CD4-positive, alpha-beta T cell treated with Interleukin-4 for 4 hours (primary cell): ENCODE measurements around the gene SLC6A3.
"Not testable (repeated sequence)": the region's sequence is repeated elsewhere in the genome, so short reads cannot be mapped to it uniquely, and the experiment has no call there.

Source experiments
- DNase-seq: peaks from one replicate; pipeline ENCODE4 v3.0.0-alpha.2; 2020

SLC6A3 gene

DNA sequence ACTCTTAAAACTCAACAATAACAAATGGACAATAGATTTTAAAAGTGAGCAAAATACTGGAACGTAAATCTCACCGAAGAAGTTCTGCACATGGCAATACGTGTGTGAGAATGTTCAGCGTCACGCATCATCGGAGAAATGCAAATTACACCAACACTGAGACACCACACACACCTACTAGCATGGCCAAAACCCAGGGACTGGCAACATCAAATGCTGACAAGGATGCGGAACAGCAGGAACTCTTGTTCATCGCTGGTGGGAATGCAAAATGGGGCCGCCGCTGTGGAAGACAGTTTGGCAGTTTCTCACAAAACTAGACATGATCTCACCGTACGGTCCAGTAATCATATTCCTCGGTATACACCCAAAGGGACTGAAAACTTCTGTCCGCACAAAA lies 78.7 kb downstream of the SLC6A3 start:
- no peak for DNase-seq

DNA sequence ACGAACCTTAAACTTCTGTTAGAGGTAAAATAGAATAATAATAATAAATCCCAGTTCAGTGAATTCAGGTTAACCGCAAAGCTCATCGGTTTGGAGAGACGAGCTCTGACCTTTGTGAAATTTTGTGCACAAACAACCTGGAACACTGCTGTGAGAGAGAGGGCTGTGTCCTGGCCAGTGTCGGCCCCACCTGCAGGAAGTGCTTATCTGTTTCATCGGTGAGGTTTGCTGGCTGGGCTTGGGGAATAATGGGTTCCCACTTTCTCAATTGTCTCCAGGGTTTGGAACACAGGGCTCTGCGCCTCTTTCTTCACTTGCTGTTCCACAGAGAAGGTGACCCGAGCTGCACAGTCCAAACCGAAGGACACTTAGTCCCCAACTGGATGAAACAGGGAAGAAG lies 81.0 kb downstream of the SLC6A3 start:
- DNase-seq = no peak

DNA sequence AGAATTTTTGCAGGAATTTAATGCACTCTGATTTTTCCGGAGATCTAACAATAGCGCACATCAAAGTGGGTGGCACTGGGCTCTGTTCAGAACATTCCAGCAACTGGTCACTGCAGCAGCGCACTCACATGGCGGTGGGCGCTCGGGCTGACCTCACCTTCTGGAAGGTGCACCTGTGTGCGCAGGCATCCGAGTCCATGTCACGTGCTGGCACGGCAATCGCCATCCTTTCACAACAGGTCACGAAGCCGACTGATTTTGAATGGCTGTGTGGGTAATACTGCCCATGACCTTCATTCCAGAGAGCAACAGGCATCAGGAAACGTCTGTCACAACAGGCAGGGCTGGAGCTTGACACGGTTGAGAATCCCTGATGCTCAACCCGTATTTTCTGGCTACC lies 81.7 kb downstream of the SLC6A3 start:
- no peak for DNase-seq

DNA sequence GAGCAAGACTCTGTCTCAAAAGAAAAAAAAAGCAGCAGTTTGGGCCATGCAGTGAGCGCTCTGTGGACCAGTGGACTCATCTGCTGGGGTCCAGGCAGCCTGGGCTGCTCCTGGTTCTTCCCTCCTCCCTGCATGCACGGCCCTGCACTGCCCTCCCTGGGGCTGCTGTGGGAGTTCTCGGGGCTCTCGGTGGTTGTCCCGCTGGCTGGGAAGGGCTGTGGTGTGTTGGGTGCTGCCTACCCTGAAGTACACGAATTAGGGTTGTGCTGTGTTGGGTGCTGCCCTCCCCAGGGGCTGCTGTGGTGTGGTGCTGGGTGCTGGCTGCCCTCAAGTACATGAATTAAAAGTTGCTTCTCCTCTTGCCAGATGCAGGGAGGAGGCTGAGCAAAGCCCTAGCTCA lies 82.1 kb downstream of the SLC6A3 start:
- DNase-seq = no peak

DNA sequence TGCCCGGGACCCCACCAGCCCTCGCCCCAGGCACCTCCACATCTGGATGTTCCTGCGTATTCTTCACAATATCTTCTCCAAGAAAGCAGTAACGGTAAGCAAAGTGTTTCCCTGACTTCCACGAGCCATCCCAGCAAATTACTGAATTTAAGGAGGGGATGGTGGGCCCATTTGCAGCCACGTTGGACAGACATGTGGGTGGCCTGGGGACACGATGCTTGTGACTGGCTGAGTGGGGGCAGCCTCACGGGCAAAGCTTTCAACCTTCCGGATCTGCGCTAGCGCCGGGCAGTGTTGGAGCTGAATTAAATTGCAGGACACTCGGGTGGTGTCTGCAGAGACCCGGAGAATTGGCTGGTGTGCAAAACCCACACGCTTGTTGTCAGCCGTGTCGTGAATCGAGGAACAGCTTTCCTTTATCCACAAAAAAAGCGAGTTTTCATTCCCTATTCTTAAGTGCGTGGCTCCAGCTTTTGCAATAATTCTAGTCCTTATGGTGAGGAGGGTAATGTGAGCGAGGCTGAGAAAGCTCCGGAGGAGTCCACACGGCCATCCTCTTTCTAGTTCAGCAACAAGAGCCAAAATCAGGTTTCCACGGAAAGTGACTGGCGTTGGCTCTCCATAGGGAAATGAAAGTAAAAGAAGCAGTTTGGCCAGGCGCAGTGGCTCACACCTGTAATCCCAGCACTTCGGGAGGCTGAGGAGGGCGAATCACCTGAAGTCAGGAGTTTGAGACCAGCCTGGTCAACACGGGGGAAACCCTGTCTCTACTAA lies 82.8 kb downstream of the SLC6A3 start:
- DNase-seq = no peak

DNA sequence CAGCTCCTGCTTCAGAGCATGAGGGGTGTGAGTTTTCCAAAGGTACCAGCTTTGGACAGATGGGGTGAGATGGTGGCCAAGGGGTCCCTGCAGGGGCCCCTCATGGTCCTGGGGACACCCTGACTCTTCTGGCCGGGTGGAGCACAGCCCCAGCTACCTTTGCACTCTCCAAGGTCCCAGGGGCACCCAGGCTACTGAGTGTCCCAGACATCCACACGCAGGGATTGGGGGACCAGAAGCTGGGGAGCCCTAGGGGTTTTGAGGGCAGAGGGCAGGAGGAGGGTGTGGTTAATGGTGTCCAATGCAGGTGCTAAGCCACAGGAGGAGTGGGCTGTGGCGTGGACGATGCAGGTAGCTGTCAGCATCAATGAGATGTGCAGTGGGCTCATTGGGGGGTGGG lies 84.4 kb downstream of the SLC6A3 start:
- DNase-seq = no peak

DNA sequence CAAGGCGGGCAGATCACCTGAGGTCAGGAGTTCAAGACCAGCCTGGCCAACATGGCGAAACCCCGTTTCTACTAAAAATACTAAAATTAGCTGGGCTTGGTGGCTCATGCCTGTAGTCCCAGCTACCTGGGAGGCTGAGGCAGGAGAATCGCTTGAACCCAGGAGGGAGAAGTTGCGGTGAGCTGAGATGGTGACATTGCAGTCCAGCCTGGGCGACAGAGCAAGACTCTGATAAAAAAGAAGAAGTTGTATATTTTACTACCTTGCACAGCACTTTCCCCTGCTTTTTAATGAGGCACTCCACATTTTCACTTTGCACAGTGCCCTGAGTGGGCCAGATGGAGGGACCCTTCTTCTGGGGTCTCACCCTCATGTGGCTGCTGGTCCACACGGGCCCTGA lies 84.9 kb downstream of the SLC6A3 start:
- DNase-seq = not testable (repeated sequence)

DNA sequence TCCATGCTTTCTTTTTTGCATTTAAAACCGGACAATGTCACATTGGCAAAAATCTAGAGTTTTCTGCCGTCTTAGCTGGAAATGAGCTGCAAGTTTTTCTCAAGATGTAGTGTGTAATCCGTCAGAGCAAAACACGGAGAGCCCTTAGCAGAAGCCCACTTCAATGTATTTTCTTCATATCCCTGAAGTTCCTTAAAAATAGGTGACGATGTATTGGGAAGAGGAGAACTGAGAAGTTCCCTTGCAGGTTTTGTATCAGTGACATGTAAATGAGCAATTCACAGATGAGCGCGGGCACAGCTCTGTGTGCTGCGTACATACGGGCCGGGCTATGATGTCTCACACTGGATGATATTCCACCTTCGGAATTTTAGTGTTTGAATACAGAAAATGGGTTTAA lies 85.5 kb downstream of the SLC6A3 start:
- DNase-seq = no peak

DNA sequence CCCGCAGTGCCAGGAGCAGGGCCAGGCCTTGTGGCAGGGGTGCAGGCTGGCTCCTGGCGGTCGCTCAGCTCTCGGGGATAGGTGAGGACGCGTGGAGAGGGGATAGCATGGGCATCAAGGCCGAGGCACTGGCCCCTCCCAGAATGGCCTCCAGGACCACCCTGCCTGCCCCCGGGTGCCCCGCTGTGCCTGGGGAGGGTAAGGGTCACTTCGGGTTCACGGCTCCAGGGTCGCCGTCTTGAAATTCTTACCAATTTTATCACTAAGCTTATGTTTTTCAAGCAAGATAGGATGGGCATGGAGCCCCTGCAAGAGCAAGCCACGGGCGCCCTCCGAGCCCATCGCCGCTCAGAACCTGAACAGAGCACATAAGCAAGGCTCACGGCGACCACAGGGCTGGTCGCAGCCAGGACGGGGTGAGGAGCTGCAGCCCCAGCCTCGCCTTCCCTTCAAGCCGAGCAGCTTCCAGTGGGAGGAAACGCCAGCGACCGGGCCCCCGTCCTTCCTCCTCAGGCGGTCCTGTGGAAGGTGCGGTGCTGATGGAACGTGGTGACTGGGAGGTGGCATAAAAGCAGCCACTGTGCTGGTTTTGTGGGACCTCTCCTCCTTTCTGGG lies 86.1 kb downstream of the SLC6A3 start:
- no peak for DNase-seq

DNA sequence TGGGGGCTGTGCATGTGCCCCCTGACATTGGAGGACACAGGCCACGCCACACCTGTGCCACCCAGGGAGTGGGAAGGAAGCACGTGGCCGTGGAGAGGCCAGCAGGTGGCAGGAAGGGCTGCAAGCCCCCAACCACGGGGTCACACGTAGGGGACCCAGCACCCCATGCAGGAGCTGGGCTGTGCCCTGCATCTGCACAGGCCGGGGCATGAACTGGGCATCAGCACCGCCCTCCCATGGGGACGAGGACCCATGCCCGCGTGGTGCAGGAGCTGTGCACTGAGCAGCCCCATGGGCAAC lies 86.6 kb downstream of the SLC6A3 start:
- DNase-seq = no peak

DNA sequence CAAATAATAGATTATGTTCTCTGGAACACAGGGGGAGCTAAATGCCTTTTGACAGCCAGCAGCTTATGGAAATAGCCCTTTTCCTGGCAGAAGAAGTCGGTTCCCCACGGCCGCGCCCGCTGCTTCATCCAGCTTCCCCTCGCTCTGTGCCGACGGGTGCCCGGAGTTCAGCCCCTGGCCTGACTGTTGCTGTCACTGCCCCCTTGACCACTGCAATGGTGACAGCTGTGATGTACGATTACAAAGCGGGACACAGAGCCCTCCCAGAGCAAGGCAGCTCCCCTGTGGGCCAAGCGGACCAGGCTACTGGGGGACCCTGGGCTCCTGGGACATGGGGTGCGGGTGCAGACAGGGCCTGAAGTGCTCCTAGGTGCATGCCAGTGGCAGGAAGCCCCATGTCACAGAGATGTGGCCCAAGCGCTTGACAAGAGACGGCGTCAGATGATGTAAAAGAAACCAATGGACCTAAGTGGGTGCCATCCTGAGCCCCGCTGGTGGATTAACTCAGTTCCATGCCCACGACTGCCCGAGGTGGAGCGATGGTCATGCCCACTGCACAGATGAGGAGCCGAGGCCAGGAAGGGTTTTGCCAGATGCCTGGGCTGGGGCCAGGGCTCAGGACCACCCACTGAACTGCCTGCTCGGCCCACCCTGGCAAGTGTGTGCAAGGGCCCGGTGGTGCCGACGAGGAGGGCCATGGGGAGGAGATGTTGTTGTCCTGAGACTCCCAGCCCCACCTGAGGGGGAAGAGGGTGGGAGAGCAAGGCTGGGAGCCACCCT lies 87.1 kb downstream of the SLC6A3 start:
- DNase-seq = no peak

DNA sequence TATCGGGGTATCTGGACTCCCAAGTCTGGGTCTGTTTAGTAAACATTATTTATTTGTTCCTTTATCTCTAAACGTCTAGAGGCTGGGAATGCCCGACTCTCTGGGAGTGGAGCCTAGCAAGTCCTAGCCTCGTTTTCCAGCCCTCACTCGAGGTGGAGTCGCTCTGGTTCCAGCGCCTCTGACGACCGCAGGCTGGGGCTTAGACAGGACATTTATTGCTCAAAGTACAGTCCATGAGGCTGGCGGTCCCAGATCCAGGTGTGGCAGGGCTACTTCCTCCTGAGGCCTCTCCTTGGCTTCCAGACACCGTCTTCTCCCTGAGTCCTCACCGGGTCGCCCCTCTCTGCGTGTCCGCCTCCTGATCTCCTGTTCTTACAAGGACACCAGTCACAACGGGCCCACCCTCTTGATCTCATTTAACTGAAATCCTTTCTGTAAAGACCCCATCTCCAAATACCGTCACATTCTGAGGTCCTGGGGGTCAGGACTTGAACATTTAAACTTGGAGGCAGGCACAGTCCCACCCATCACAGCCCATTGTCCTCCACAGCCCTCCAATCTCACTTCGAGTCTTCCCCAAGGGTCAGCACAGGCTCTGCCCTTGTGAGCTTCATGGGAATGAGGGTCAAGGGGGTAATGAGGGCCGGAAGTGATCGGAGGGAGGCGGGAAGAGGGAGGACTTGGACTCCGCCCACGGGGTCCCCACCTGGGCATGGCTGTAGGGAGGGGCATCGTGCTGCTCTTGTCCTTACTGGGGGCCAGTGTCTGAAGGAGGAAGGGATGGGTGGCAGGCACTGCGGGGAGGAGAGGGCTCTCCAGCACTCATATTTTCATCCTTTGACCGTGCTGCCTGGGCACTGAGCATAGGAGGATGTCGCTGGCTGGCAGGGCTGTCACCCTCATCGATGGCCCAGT lies 88.1 kb downstream of the SLC6A3 start:
- DNase-seq = no peak

DNA sequence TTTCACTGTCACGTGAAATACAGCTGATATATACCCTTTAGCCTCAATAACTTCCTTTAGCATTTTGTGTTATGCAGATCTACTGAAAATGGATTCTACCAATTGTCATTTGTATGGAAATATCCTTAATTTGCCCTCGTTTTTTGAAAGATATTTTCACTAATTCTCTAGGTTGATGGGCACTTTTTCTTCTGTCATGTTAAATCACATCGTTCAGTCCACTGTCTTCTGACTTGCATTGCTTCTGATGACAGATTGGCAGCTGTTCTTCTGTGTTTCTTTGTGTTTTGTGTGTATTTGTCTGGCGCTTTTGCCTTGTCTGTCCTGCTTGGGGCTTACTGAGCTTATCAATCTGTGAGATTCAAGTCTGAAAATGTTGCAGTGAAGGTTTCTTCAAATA lies 90.7 kb downstream of the SLC6A3 start:
- no peak for DNase-seq

DNA sequence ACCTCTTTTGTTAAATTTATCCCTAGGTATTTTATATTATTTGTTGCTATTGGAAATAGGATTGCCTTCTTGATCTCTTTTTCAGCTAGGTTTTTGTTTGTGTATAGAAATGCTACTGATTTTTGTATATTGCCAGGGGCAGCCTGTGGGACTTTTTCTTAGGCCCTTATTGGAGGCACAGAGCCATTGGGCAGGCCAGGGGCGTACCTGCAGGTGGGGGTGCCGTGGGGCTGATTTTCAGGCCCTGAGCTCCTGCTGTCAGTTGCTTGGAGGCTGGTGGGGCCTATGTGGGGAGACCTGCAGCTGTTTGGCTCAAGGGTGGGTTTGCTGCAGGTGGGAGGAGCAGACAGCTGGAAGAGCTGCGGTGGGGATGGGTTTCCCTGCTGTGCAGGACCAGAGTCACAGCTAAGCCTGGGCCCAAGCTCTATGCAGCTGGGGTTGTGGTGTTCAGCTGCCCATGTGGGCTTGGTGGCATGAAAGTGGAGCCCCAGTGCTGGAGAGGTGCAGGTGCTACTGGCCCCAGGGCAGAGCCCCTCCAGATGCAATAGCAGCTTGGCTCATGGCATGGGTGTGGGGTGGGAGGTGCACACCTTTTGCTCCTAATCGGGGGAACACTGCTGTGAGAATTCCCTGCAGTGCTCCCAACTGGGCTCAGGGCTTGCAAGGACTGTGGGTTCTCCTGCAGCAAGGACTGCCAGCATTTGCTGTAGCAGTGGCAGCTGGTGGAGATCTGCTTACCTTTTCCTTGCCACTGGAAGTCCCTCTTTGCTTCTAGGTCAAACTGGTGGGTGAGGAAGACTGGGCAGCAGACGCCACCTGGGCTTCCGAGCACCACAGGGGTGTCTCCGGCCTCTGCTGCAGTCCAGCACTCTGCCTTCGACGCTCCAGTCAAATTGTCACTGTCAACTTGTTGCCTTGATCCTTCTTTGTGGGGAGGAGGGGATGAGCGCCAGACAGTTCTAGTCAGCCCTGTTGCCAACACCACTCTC lies 92.7 kb downstream of the SLC6A3 start:
- no peak for DNase-seq

DNA sequence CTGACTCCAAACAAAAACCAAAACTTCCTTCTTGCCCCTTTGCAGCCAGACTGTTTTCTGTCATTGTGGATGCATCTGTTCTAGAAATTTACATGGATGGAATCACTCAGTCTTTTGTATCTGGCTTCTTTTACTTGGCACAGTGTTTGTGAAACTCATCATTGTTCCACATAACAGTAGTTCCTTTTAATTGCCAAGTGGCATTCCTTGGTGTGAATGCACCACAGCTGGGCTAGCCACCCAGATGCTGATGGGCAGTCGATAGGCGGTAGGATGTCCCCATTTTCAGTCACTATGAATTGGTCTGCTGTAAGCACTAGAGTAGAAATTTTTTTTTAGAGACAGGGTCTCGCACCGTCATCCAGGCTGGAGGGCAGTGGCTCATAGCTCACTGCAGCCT lies 94.1 kb downstream of the SLC6A3 start:
- no peak for DNase-seq

DNA sequence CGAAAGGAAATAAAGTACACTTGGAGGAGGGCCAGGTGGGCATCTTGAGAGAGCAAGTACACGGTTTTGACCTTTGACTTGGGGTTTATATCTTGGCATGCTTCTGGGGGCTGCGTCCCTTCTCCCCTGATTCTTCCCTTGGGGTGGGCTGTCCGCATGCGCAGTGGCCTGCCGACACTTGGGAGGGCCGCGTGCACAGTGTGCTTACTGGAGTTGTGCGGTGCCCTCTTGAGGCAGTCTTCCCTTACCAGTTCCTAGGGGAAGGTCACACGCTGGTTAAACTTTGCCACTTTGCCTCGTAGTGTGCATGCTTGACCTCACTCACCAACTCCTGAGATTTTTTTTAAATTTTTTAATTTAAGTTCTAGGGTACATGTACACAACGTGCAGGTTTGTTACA lies 96.0 kb downstream of the SLC6A3 start:
- DNase-seq = no peak

DNA sequence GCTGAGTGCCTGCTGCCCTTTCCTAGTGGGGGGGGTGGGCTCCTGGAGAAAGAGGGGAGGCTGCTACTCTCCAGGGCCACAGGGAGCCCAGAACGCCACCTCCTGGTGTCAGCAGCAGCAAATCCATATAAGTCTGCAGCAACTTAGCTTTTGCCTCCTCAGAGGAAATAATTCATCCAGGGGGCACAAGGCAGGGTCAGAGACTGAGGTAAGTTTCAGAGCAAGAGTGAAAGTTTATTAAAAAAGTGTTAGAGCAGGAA lies 96.3 kb downstream of the SLC6A3 start:
- DNase-seq = no peak

DNA sequence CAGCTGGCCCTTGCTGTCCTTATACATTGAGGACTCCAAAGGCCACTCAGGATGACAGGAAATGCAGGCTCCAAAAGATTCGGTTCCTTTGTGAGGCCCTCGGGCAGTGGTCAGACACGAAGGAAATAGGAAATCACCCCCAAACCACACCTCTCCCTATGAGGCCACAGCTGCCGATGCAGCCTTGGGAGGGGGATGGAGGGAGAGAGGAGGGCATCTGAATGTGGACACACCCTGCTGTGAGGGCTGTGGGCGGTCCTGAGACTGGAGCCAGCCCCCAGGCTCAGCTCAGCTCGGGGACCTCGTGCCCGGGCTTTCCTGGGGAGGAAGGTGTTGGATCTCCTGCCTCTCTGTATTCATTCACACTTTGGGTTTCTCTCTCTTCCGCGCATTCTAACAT lies 97.7 kb downstream of the SLC6A3 start:
- DNase-seq = no peak

DNA sequence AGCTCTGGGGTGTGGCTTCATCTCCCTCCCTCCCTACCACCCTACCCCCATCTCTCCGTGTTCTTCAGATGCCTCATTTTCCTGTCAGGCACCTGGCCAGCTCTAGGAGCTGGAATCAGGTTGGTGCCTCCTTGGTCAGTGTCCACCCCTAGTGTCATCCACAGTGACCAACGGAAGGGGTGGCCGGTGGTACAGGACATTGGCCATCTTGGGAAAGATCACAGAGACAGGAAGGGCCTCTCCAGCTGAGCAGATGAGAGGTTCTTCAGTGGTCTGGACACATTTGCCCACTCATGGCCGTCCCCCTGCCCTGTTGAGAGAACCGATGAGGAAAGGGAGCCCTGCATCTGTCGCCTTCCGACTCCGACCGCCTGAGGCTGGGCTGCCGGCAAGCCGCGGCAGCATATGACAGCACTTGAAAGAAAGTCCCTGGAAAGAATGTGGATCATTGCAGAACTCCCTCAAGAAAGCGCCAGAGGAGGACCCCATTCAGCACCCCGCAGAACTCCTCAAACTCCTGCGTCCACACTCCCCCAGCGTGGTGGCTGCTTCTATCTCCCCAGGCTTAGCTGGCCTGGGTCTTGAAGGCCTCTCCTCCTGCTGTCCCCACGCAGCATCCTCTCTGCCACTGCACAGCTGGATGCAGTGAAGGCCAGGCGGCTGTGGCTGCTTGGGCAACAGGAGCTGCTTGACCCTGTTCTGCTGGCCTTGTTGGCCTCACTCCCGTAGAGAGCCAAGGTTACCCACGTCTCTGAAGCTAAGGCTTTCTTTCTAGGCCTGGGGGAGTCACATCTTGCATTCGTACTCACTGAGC lies 98.4 kb downstream of the SLC6A3 start:
- no peak for DNase-seq

DNA sequence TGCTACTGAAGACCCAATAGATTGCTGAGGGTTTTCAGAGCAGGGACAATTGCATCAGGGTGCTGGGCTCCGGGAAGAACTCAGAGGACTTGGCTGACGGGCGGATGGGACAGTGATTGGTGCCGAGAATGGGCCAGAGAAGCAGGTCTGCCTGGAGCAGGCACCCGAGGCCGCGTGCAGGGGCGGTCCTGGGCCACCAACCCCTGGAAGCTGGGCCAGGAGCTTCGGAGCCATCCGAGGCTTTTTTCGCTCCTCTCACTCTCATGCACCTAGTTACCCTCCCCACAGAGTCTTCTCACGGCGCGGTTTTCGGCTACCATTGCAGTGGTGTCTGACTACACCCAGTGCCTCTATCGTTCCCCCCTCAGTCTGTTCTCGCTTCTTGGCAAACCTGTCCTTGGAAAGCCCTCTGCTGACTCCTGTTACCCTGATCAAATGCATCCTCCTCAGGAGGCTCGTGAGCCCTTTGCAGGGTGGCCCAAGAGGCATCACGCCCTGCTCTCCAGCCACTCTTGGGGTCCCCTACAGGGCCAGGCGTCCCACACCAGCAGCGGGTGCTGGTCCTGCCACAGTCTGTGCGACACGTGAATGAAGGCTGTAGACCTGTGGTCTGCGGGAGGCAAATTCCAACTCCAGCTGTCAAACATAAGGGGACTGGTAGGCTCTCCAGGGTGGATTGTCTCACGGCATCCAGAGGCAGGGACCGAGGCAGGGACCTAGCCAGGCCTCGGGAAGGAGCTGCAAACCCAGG lies 99.2 kb downstream of the SLC6A3 start:
- DNase-seq = no peak
